ENCODE data around the gene PRXL2A.
"Not testable (repeated sequence)": the region's sequence is repeated elsewhere in the genome, so short reads cannot be mapped to it uniquely, and the experiment has no call there.

Gene PRXL2A, protein sequence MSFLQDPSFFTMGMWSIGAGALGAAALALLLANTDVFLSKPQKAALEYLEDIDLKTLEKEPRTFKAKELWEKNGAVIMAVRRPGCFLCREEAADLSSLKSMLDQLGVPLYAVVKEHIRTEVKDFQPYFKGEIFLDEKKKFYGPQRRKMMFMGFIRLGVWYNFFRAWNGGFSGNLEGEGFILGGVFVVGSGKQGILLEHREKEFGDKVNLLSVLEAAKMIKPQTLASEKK

DNA sequence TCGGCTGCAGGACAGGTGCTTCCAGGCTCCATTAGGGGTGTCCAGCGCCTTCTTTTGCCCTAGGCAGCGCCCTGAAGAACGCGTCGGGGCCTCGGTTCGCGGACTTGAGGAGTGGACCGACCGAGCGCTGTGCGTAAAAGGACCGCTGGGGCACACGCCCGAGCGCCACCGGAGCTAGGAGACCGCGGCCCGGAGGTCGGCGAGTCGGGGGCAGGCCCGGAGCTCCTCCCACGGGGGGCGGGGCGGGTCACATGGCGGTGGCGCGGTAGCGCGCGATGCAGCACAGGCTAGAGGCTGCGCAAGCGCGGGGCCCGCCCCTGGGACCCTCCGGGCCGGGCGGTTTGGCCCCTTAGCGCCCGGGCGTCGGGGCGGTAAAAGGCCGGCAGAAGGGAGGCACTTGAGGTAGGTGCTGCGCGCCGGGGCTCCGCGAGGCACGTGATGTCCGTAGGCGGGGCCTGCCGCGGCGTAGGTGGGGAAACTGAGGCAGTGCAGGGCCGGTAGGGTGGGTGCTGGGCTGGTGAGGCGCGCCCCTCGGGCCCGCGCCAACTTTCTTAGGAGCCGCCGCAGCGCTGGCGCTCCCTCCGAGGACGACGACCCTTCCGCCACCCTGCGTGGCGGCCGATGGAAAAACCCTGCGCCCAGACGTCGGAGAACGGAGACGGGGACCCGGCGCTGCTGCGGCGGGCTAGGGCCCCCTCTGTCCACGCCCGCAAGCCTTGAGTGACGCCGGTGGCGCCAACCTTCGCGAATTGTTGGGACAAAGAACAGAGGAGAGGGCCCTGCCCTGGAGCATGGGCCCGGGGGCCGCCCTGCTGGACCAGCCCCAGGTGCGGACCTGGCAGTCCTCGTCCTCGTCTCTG lies at the start of gene PRXL2A:
Gene PRXL2A (plus strand): TSS at position 310 of the 860 bp plus-strand sequence. CDS start 11,917 bp downstream, outside the sequence.
- DNase-seq, result peak; percentile 63

DNA sequence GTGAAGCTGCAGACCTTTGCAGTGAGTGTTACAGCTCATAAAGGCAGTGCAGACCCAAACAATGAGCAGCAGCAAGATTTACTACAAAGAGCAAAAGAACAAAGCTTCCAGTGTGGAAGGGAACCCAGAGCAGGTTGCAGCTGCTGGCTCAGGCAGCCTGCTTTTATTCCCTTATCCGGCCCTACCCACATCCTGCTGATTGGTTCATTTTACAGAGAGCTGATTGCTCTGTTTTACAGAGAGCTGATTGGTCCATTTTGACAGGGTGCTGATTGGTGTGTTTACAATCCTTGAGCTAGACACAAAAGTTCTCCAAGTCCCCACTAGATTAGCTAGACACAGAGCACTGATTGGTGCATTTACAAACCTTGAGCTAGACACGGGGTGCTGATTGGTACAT lies 49.4 kb upstream of the PRXL2A start:
- DNase-seq, result not testable (repeated sequence)

DNA sequence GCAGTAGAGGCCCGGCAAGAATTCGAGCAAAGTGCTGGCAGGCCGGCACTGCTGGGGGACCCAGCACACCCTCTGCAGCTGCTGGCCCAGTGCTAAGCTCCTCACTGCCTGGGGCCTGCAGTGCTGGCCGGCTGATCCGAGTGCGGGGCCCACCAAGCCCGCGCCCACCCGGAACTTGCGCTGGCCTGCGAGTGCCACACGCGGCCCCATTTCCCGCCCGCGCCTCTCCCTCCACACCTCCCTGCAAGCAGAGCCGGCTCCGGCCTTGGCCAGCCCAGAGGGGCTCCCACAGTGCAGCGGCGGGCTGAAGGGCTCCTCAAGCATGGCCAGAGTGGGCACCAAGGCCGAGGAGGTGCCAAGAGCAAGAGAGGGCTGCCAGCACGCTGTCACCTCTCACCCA lies 48.7 kb upstream of the PRXL2A start:
- DNase-seq, result no peak

DNA sequence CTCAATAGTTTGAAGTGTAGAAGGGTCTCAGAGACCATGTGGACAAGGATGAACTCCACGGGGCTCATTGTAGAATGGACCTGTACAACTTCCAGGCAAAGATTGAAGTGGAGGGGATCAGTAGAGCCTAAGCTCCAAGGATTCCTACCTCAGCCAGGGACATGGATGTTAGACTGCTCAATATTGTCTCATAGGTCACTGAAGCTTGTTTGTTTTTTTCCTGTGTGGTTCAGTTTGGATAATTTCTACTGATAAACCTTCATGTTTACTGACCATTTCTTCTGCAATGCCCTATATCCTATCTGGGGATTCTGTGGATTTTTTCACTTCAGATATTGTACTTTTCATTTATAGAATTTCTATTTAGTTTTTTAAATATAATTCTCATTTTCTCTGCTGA lies 42.8 kb upstream of the PRXL2A start:
- DNase-seq, result no peak

DNA sequence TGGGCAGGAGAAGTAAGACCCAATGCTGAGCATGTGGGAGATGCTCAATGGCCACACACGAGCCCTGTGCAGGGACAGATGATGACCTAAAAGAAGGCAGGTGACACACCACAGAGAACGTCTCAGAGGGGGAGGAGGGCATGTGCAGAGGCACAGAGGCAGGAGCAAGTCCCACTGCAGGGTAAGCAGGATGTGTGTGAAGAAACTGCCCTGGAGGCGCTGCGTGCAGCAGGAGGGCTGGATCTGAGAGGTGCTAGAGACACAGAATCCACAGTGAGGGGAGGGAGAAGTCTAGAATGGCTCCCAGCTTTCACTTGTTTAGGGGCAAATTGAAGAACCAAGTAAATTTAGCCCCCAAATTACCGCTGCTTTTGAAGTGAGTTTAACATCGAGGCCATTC lies 36.9 kb upstream of the PRXL2A start:
- DNase-seq, result no peak

DNA sequence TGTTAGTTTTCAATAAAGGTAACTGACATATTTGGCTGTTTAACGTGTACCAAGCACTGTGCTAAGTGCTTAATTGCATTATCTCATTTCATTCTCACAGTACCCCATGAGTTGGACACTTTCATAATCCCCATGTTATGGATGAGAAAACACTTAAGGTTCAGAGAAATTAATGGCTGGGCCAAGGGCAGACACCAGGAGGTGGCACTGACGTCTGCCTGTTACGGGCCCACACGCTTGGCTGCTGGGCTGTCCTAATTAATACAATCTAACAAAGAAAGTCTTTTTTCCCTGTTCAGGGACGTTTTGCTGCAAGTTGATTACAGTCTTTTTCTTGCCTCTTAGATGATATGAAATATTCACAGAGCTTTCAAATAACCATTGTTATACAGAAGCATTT lies 35.7 kb upstream of the PRXL2A start:
- no peak for DNase-seq

DNA sequence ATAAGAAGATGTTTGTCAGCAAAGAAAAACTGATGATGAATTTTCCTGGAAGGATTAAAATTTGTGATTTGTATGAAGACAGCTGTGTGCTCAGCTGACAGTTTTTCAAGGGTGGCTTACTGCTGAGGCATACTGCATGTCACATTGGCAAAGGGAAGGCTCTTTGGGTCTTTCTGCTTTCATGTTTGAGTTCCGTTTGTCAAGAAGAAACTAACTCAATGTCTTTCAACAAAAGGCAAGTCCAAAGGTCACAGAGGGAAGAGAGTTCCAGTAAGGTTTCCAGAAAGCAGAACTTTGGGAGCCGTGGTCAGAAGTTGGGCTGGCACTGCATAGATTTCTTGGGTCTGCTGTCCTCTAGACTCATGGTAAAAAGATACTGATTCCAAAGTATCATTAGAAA lies 34.8 kb upstream of the PRXL2A start:
- DNase-seq, result no peak

DNA sequence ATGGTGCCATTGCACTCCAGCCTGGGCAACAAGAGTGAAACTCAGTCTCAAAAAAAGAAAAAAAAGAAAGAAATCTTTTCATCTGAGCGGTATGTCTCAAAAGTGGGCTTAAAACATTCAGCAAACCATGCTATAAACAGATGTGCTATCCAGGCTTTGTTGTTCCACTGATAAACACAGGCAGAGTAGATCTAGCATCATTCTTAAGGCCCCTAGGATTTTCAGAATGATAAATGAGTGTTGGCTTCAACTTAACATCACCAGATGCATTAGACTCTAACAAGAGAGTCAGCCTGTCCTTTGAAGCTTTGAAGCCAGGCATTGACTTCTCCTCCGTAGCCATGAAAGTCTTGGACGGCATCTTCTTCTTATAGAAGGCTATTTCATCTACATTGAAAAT lies 28.6 kb upstream of the PRXL2A start:
- DNase-seq, result no peak

DNA sequence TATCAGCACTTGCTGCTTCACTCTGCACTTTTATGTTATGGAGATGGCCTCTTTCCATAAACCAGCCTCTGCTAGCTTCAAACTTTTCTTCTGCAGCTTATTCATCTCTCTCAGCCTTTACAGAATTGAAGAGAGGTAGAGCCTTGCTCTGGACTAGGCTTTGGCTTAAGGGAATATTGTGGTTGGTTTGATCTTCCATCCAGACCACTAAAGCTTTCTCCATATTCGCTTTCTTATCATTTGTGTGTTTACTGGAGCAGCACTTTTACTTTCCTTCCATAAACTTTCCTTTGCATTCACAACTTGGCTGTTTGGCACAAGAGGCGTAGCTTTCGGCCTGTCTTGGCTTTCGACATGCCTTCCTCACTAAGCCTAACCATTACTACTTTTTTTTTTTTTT lies 28.2 kb upstream of the PRXL2A start:
- DNase-seq, result no peak

DNA sequence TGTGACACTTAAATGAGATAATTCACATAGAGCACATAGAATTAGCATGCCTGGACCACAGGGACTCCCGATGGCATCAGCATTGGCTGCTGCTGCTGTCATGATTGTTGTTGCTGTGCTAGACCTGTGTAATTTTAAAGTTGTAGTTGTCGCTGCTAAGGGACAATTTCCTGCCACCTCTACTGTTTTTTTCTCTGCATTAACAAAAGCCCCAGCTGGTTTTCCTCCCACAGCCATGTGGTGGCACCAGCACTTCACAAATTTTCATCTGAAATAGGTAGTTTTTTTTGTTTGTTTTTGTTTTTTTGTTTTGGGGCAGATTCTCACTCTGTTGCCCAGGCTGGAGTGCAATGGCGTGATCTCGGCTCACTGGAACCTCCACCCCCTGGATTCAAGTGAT lies 25.4 kb upstream of the PRXL2A start:
- DNase-seq, result peak; percentile 51

DNA sequence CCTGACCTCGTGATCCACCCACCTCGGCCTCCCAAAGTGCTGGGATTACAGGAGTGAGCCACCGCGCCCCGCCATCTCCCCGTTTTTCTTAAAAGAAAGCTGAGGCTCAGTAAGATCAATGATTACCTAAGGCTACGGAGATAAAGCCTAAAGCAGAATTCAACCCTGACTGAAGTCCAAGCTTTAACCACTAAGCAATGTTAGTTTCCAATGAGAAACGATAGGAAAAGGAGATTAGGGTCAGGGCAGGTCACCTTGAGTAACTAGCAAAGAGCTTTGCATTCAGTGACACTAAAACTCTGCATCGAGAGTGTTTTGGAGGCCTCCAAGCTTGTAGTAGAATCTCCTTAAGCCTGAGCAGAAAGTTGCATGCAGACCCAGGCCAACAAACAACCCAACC lies 17.6 kb upstream of the PRXL2A start:
- no peak for DNase-seq

DNA sequence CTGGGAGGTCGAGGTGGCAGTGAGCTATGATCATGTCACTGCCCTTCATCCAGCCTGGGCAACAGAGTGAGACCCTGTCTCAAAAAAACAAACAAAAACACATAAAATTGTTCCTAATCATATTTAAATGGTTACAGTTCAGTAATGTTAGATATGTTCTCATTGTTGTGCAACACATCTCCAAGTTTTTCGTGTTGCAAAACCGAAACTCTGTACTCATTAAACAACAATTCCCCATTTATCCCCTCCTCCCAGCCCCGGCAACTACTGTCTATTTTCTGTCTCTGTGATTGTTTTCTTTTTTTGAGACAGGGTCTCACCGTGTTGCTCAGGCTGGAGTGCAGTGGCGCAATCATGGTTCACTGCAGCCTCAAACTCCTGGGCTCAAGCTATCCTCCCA lies 16.1 kb upstream of the PRXL2A start:
- no peak for DNase-seq

DNA sequence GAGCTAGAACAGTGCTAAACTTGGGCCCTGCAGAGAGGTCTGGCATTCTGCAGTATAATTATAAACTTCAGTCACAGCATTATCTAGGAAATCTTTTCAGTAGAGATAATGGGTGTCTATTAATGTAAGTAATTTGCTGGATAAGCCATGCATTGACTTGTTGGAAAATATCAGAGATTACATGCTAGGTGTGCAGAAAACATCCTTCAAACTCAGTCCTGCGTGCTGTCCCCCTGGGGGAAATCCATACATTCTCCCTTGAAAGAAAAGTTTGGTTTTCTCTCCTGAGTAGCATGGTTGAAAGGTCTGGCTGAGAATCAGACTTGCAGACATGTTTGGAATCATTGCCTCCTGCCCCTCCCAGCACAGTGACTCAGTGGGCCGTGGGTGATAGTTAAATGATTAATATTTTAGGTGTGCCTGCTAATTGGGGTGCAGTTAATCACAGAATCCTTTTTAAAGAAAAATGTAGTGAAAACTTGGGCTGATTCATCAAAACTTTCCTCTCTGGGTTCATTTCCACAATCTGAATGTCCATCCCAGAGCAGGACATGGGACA lies 13.9 kb upstream of the PRXL2A start:
- no peak for DNase-seq

DNA sequence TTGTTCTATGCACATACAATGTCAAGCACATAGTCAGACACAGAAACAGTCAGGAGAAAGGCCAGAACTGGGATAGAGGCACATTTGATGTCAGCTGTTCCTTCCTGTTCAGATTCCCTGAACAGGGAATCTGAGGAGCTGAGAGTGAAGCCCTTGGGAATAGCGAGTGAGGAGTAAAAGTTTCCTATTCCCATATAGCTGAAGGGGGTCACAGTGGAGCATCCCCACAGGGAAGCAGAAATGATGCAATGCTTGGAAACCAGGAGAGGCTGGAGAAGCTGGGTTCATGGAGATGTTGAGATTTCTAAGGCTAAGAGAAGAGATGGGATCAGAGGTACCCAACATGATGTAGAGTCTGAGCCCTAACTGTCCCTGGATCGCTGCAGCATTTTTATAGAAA lies 11.3 kb upstream of the PRXL2A start:
- DNase-seq, result no peak

DNA sequence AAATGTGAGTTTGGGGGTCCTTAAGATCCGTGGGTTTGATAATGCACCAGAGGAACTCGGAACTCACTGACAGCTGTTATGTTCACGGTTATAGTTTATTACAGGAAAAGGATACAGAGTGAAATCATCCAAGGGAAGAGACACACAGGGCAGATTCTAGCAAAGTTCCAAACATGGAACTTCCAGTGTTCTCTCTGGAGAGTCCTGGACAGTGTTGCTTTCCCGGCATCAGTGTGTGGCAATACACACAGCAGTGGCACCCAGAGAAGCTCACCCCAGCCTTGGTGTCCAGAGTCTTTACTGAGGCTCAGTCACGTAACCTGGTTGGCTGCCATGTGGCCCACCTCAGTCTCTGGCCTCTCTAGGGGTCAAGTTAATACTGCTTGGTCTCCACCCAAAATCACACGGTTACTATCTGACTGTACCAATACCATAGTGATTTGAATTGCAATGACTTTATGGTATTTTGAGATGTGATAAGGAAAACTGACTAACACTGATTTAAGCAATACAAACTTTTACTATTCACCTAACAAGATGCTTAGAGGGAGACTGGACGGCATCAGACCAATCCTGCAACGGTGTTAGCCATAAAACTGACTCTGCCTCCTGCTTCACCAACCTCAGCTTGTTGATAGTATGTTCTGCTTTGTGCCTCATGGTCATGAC lies 8.1 kb upstream of the PRXL2A start:
- no peak for DNase-seq

DNA sequence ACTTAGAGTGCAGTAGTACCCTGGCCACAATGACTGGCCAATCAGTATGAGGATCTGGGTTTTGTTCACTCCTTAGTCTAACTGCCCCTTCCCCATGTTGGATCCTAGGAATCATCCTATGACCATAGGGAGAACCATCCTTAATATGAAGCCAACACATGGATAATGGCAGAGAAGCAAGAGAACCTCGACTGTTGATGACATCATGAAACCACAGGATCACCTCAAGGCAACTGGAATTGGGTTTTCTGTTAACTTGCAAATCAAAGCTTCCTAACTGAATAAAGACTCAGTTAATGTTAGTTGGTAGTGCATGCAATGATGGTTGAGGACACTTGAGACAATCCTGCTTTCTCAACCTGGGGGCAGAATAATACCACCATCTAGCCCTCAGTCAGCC lies 3.3 kb upstream of the PRXL2A start:
- DNase-seq, result no peak

DNA sequence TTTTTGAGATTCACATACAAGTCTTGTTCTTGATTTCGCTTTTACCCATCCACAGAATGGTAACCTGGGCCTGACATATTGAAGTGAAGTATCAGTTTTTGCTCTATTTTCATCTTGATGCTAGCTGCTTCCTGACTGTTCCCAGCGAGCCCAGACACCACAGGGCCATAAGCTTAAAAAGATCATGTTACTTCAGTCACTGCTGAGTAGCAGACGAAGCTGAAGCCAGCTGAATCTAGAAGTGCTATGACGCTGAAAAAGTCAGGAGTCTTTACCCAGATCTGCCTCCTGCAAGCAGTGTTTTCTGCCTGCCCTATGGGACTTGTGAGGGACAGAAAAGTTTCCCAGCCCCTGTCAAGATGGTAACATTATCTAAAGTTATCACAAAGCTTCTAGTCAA lies 2.7 kb upstream of the PRXL2A start:
- DNase-seq, result no peak

DNA sequence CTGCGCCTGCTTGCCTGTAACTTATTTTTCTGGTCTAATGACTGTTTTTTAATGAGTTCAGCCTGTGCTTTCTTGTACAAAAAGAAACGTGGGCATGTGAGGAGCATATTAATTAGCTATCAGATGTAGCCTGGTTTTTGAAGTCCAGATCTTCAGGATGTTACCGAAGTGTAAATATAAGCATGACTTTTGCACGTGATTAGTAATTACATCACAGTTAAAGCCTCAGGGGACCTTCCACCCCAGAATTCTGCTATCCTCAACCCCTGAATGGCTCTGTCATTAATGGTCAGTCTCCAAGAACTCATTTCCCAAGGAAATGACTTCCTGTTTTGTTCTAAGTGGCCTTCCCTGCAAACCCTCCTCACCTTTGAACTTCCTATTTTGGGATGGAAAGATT lies 2.1 kb upstream of the PRXL2A start:
- no peak for DNase-seq

DNA sequence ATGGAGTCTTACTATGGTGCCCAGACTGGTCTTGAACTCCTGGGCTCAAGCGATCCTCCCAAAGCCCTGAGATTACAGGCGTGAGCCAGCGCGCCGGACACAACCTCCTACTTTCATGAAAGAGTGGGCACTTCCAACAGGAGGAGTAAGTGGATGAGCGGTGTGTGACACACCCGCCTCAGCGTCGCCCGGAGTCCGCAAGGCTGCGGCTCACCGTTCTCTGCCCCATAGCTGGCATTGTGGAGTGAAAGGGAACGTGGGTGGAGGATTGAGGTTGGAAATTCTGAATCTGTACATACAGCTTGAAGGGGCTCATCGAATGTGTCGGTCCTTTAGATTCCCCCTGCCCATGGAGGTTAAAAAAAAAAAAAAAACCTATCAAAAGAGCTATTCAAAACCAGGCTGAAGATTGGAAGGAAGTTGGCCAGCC lies 524 bp upstream of the PRXL2A start:
- DNase-seq, result no peak

DNA sequence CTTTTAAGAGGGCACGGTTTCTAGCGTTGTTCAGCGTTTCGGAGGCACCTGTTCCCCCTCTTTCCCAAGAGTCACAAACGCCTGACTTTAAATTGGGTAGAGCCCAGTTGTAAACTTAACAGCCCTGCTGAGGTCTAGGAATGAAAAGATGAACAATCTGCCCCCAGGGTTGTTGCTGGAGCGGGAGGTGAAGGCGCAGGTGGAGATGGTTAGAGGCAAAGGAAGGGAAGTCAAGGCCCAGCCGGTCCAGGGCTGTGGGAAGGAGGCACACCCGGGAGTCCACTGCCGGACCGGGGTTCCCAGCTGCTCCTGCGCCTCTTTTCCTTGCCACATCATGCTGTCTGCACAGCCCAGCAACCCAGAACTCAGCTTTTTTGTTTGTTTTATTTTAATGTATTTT lies 770 bp downstream of the PRXL2A start:
- no peak for DNase-seq

DNA sequence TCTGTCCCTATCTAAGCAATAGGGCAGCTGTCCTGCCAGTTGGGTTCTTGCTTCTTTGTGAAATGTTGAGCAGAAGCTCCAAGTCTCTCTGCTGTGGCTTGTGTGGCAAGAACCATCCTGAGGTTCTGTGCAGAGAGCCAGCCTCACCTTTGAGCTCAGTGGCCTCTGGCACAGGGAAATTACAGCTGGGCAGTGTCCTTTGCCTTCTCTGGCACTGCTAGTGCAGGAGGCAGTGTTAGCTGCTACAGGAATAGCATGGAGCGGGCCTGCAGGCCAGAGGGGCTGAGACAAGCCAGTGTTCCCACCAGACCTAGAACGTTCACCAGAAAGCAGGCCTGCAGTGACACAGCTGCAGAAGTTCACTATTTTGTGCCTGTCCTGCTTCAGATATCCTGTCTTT lies 1.8 kb downstream of the PRXL2A start:
- no peak for DNase-seq

DNA sequence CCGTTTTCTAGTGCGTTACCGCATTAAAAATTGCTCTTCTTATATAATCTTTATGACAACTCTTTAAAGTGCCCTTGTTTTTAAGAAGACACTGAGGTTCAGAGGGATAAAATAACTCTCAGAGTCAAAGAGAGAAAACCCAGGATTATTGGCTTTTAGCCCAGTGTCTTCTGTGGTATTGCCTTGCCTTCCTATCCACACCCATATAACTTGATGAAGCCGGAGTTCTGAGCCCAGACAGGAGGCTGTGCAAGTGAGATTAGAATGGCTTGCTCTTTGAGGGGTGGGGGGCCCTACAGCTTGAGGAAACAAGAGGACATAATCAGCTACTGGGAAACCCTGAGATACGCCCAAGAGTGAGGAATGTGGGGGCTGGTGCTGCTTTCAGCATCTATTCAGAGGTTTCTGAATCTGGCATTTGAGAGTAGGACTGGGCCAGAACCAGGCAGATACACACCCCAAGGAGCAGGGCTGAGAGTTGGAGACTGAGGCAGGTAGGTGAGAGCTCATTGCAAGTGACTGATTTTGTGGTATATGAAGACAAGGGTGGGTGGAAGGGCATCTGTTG lies 2.3 kb downstream of the PRXL2A start:
- no peak for DNase-seq

DNA sequence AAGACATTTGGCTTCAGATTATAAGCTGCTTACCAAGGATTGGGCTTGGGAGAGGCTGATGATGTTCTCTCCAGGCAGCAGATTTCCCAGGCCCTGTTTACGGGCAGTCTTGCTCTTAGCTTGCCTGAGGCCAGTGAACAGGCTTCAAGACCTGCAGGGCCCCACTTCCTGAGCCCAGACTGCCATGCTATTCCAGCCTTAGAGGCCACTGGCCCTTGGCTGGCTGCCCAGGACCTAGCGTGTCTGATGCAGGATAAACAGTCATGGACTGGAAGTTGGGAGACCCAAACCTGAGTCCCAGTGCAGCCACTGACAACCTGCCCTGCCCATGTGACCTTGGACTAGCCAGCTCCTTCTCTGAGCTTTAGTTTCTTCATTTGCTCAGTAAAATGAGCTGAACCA lies 2.9 kb downstream of the PRXL2A start:
- DNase-seq, result no peak
